C4-2B (cell line): Measurements from ENCODE around the gene ARMC8.

Experiments used
- ZFX ChIP-seq: fragments of 450-650 bp; IDR thresholded peaks from 2 replicates; pipeline ENCODE4 v1.6.1; 2017
- TF ChIP-seq, protein P1 (sequence below): fragments of 450-650 bp; conservative IDR thresholded peaks from 2 replicates; pipeline ENCODE4 v1.5.1; 2017; ENCODE audit warnings: mild to moderate bottlenecking

DNA sequence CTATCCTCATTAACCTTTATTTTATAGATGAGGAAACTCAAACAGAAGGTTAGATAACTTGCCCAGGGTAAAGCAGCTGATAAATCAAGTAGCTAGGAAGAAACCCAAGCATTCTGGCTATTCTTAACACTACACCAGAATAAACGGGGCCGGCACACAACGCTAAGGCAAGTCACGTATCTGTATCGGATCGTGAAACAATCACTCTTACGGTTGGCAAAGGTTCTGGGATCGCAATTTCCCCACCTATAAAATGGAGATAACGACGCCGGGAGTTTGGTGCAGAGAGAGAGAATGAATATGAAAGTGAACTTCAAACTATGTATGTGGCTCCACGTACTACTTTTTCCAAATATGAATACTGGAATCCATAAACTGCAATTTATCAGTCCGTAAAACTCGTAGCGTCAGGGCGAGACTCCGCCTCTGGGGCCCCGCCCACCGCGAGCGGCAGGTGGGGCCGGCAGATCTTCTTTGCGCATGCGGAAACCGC, 252 bp upstream of the ARMC8 start:
- TF ChIP-seq, protein P1, sequence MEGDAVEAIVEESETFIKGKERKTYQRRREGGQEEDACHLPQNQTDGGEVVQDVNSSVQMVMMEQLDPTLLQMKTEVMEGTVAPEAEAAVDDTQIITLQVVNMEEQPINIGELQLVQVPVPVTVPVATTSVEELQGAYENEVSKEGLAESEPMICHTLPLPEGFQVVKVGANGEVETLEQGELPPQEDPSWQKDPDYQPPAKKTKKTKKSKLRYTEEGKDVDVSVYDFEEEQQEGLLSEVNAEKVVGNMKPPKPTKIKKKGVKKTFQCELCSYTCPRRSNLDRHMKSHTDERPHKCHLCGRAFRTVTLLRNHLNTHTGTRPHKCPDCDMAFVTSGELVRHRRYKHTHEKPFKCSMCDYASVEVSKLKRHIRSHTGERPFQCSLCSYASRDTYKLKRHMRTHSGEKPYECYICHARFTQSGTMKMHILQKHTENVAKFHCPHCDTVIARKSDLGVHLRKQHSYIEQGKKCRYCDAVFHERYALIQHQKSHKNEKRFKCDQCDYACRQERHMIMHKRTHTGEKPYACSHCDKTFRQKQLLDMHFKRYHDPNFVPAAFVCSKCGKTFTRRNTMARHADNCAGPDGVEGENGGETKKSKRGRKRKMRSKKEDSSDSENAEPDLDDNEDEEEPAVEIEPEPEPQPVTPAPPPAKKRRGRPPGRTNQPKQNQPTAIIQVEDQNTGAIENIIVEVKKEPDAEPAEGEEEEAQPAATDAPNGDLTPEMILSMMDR, result no peak
- no peak for TF ChIP-seq ZFX
